NT2/D1 (cell line): ENCODE measurements around the gene ANKRD42.

ENCODE experiments used
- YY1 ChIP-seq: IDR thresholded peaks from 2 replicates; pipeline ENCODE4 v1.6.1; 2011; ENCODE audit not compliant: insufficient read length, insufficient read depth
- ZNF274 ChIP-seq: IDR thresholded peaks from 2 replicates; pipeline ENCODE4 v1.6.1; 2011; ENCODE audit warnings: mild to moderate bottlenecking, low read depth, low read length

DNA sequence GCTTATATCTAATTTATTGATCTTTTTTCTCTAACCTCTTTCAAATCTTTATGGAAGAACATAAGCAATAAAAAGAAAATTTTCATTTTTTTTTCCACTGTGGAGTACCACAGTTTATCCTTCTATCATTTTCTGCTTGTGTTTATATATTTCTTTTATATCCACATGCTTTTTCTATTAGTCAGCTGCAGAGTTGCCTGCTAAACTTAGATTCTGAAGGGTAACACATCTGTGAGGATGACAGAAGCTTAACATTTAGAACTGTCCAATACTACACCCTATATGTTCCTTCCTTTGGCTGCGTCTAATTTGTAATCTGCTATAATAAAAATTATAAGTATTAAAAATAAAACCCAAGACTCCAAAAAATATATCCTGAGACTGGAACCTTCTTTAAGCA lies 71.8 kb downstream of the ANKRD42 start:
- TF ChIP-seq YY1, result no peak
- no peak for TF ChIP-seq ZNF274
